GM21515 (cell line): ENCODE measurements around the gene KLHDC4.
"Not testable (repeated sequence)": the region's sequence is repeated elsewhere in the genome, so short reads cannot be mapped to it uniquely, and the experiment has no call there.

Source experiments
- ATAC-seq: cut with Tn5 transposase; IDR thresholded peaks from one replicate; pipeline ENCODE4 v1.9.1; 2021; ENCODE audit not compliant: unreplicated experiment

The KLHDC4 gene

GRCh38 chr16:87721622-87722585 is 43.9 kb downstream of the KLHDC4 start:
- no peak for ATAC-seq

GRCh38 chr16:87720446-87720845 is 45.3 kb downstream of the KLHDC4 start:
- no peak for ATAC-seq

GRCh38 chr16:87718831-87719230 is 47.0 kb downstream of the KLHDC4 start:
- not testable (repeated sequence) for ATAC-seq

GRCh38 chr16:87715658-87716057 is 50.1 kb downstream of the KLHDC4 start:
- no peak for ATAC-seq

GRCh38 chr16:87715231-87715630 is 50.6 kb downstream of the KLHDC4 start:
- no peak for ATAC-seq

GRCh38 chr16:87713451-87714229 is 52.1 kb downstream of the KLHDC4 start:
- ATAC-seq, result no peak

- ATAC-seq, result no peak
These were observed 53.5 kb downstream of the KLHDC4 start for GRCh38 chr16:87712184-87712762.

GRCh38 chr16:87710887-87711286 is 54.9 kb downstream of the KLHDC4 start:
- no peak for ATAC-seq

GRCh38 chr16:87709677-87710076 is 56.1 kb downstream of the KLHDC4 start:
- no peak for ATAC-seq

GRCh38 chr16:87708881-87709638 is 56.7 kb downstream of the KLHDC4 start:
- no peak for ATAC-seq

GRCh38 chr16:87707714-87708580 is 57.8 kb downstream of the KLHDC4 start:
- ATAC-seq, result no peak

GRCh38 chr16:87707097-87707496 is 58.7 kb downstream of the KLHDC4 start:
- ATAC-seq, result no peak

- ATAC-seq, result no peak
These were observed 59.3 kb downstream of the KLHDC4 start for GRCh38 chr16:87706278-87707000.

- no peak for ATAC-seq
These were observed 60.0 kb downstream of the KLHDC4 start for GRCh38 chr16:87705771-87706277.

GRCh38 chr16:87704754-87705353 is 60.9 kb downstream of the KLHDC4 start:
- ATAC-seq, result no peak

- ATAC-seq, result no peak
These were observed 61.9 kb downstream of the KLHDC4 start for GRCh38 chr16:87703835-87704375.

- ATAC-seq, result no peak
These were observed 62.7 kb downstream of the KLHDC4 start for GRCh38 chr16:87703071-87703470.

GRCh38 chr16:87702325-87702811 is 63.4 kb downstream of the KLHDC4 start:
- ATAC-seq, result peak; percentile 42
